Mesendoderm (in vitro differentiated cells): ENCODE measurements around the gene ZNF57.

ENCODE experiments used
- DNase-seq: peaks from one replicate; pipeline ENCODE4 v3.0.0; 2013
- H2AK5ac ChIP-seq: 2 replicates; pipeline ENCODE4 v1.6.1; 2013; ENCODE audit warnings: low read length, inconsistent platforms
- H2BK120ac ChIP-seq: 2 replicates; pipeline ENCODE4 v1.6.1; 2013; ENCODE audit warnings: low read depth, mild to moderate bottlenecking, low read length, moderate library complexity, mixed read lengths
- H2BK15ac ChIP-seq: replicated peaks from 2 replicates; pipeline ENCODE4 v1.6.1; 2013; ENCODE audit warnings: low read depth, mild to moderate bottlenecking, moderate library complexity
- H2BK5ac ChIP-seq: 2 replicates; pipeline ENCODE4 v1.6.1; 2013; ENCODE audit warnings: low read length, inconsistent platforms
- H3K18ac ChIP-seq: 2 replicates; pipeline ENCODE4 v1.6.1; 2013; ENCODE audit warnings: mild to moderate bottlenecking, low read length, mixed read lengths
- H3K23ac ChIP-seq: one replicate; pipeline ENCODE4 v1.6.1; 2013; ENCODE audit warnings: low read length
- H3K27ac ChIP-seq: 2 replicates; pipeline ENCODE4 v1.5.1; 2013; ENCODE audit warnings: low read depth, mild to moderate bottlenecking, inconsistent platforms, low read length, moderate library complexity
- H3K27me3 ChIP-seq: 2 replicates; pipeline ENCODE4 v1.6.1; 2013; ENCODE audit warnings: low read length, control low read depth, mild to moderate bottlenecking, inconsistent platforms; ENCODE audit not compliant: insufficient read depth, poor library complexity
- H3K36me3 ChIP-seq: 2 replicates; pipeline ENCODE4 v1.6.1; 2013; ENCODE audit warnings: low read length, inconsistent platforms; ENCODE audit not compliant: control insufficient read depth, insufficient read depth
- H3K4ac ChIP-seq: one replicate; pipeline ENCODE4 v1.6.1; 2013; ENCODE audit warnings: low read depth, mild to moderate bottlenecking, low read length, moderate library complexity
- H3K4me1 ChIP-seq: 2 replicates; pipeline ENCODE4 v1.6.1; 2013; ENCODE audit warnings: low read depth, low read length, inconsistent platforms; ENCODE audit not compliant: control insufficient read depth
- H3K4me2 ChIP-seq: 2 replicates; pipeline ENCODE4 v1.6.1; 2013; ENCODE audit warnings: low read length
- H3K4me3 ChIP-seq: 2 replicates; pipeline ENCODE4 v1.5.1; 2013; ENCODE audit warnings: mild to moderate bottlenecking, low read length
- H3K56ac ChIP-seq: one replicate; pipeline ENCODE4 v1.6.1; 2013; ENCODE audit warnings: low read length
- H3K79me1 ChIP-seq: 2 replicates; pipeline ENCODE4 v1.6.1; 2013; ENCODE audit warnings: low read length, inconsistent platforms
- H3K79me2 ChIP-seq: 2 replicates; pipeline ENCODE4 v1.6.1; 2013; ENCODE audit warnings: mild to moderate bottlenecking, low read length; ENCODE audit not compliant: control insufficient read depth, insufficient read depth
- H3K9ac ChIP-seq: 2 replicates; pipeline ENCODE4 v1.6.1; 2013; ENCODE audit warnings: low read length, inconsistent platforms
- H4K5ac ChIP-seq: one replicate; pipeline ENCODE4 v1.6.1; 2013; ENCODE audit warnings: low read length
- H4K8ac ChIP-seq: one replicate; pipeline ENCODE4 v1.6.1; 2013; ENCODE audit warnings: low read depth, mild to moderate bottlenecking, control low read depth, low read length, moderate library complexity
- WGBS: extraction: QIAGEN DNeasy Blood & Tissue Kit; methylation state at CpG from one replicate; pipeline ENCODE4 v1.1.7; 2013; ENCODE audit warnings: low lambda C conversion rate, missing lambda C conversion rate; ENCODE audit not compliant: insufficient coverage; ENCODE audit errors: extremely low coverage; 5-methylcytosine and 5-hydroxymethylcytosine counted together

The ZNF57 gene

GRCh38 chr19:2905918-2906519 lies 5.3 kb downstream of the ZNF57 start:
- Histone ChIP-seq H3K23ac (no peak overlapping the region), H3K9ac (no peak overlapping the region), H3K27me3 (no peaks in the 10 kb centered on the region), H2AK5ac (no peak overlapping the region), H3K79me2 (peaks cover 5% of the 10 kb centered on the region), H3K79me1 (peaks cover 11% of the 10 kb centered on the region), H2BK5ac (no peak overlapping the region), H3K36me3 (no peaks in the 10 kb centered on the region), H2BK15ac (no peak overlapping the region), H3K4me3 (no peak overlapping the region), H3K56ac (no peak overlapping the region), H3K18ac (no peak overlapping the region), H3K4me1 (no peaks in the 10 kb centered on the region), H3K27ac (no peak overlapping the region), H3K4me2 (no peak overlapping the region), H4K5ac (no peak overlapping the region), H4K8ac (no peak overlapping the region), H2BK120ac (no peak overlapping the region), H3K4ac (no peak overlapping the region)
- WGBS: no CpG with 5 or more reads among the region's 11 CpGs
- DNase-seq: no peak

- no peak overlapping the region for H4K8ac ChIP-seq
- H3K23ac ChIP-seq: no peak overlapping the region
- no peak overlapping the region for H2AK5ac ChIP-seq
- H3K4me3 ChIP-seq: no peak overlapping the region
- peaks cover 5% of the 10 kb centered on the region for H3K79me2 ChIP-seq
- no peak overlapping the region for H3K4me2 ChIP-seq
- no peaks in the 10 kb centered on the region for H3K4me1 ChIP-seq
- H3K27me3 ChIP-seq: no peaks in the 10 kb centered on the region
- WGBS: no CpG with 5 or more reads among the region's 20 CpGs
- H2BK120ac ChIP-seq: no peak overlapping the region
- H3K18ac ChIP-seq: no peak overlapping the region
- H3K56ac ChIP-seq: no peak overlapping the region
- DNase-seq: no peak
- H3K9ac ChIP-seq: no peak overlapping the region
- H3K36me3 ChIP-seq: no peaks in the 10 kb centered on the region
- peaks cover 11% of the 10 kb centered on the region for H3K79me1 ChIP-seq
- no peak overlapping the region for H2BK5ac ChIP-seq
- H3K27ac ChIP-seq: no peak overlapping the region
- H4K5ac ChIP-seq: no peak overlapping the region
- no peak overlapping the region for H3K4ac ChIP-seq
- no peak overlapping the region for H2BK15ac ChIP-seq
These were observed 6.0 kb downstream of the ZNF57 start for GRCh38 chr19:2906631-2907195.

- peaks cover 5% of the 10 kb centered on the region for H3K36me3 ChIP-seq
- H3K18ac ChIP-seq: no peak overlapping the region
- no peak overlapping the region for H3K4me3 ChIP-seq
- H3K79me2 ChIP-seq: no peaks in the 10 kb centered on the region
- H3K9ac ChIP-seq: no peak overlapping the region
- no CpG with 5 or more reads among the region's 5 CpGs for WGBS
- H4K8ac ChIP-seq: no peak overlapping the region
- H4K5ac ChIP-seq: no peak overlapping the region
- no peaks in the 10 kb centered on the region for H3K27me3 ChIP-seq
- no peak overlapping the region for H3K4ac ChIP-seq
- H3K23ac ChIP-seq: no peak overlapping the region
- no peak for DNase-seq
- no peak overlapping the region for H2BK15ac ChIP-seq
- no peak overlapping the region for H3K27ac ChIP-seq
- H2BK5ac ChIP-seq: no peak overlapping the region
- no peak overlapping the region for H3K56ac ChIP-seq
- H3K4me2 ChIP-seq: no peak overlapping the region
- peaks cover 2% of the 10 kb centered on the region for H3K79me1 ChIP-seq
- H2BK120ac ChIP-seq: no peak overlapping the region
- H2AK5ac ChIP-seq: no peak overlapping the region
- no peaks in the 10 kb centered on the region for H3K4me1 ChIP-seq
These were observed 11.6 kb downstream of the ZNF57 start for GRCh38 chr19:2912306-2912705.

- no peaks in the 10 kb centered on the region for H3K27me3 ChIP-seq
- H2BK15ac ChIP-seq: no peak overlapping the region
- H3K27ac ChIP-seq: no peak overlapping the region
- H3K4ac ChIP-seq: no peak overlapping the region
- no peak for DNase-seq
- H2AK5ac ChIP-seq: no peak overlapping the region
- H3K36me3 ChIP-seq: peaks cover 11% of the 10 kb centered on the region
- peaks cover 2% of the 10 kb centered on the region for H3K79me1 ChIP-seq
- no peak overlapping the region for H3K56ac ChIP-seq
- H2BK5ac ChIP-seq: no peak overlapping the region
- H3K4me2 ChIP-seq: no peak overlapping the region
- WGBS: no CpG with 5 or more reads among the region's 16 CpGs
- H4K8ac ChIP-seq: no peak overlapping the region
- H3K4me1 ChIP-seq: no peaks in the 10 kb centered on the region
- H3K23ac ChIP-seq: no peak overlapping the region
- no peak overlapping the region for H3K18ac ChIP-seq
- no peak overlapping the region for H3K9ac ChIP-seq
- no peaks in the 10 kb centered on the region for H3K79me2 ChIP-seq
- H4K5ac ChIP-seq: no peak overlapping the region
- no peak overlapping the region for H2BK120ac ChIP-seq
- peak overlapping the region; percentile 46 for H3K4me3 ChIP-seq
These were observed 16.8 kb downstream of the ZNF57 start for GRCh38 chr19:2917275-2918184.

- Histone ChIP-seq H3K4me1 (no peaks in the 10 kb centered on the region), H3K36me3 (peaks cover under 1% of the 10 kb centered on the region), H4K5ac (no peak overlapping the region), H3K4ac (no peak overlapping the region), H4K8ac (no peak overlapping the region), H2AK5ac (no peak overlapping the region), H3K23ac (no peak overlapping the region), H2BK15ac (no peak overlapping the region), H3K27me3 (no peaks in the 10 kb centered on the region), H3K79me1 (no peaks in the 10 kb centered on the region), H3K4me3 (no peak overlapping the region), H3K79me2 (no peaks in the 10 kb centered on the region), H3K18ac (no peak overlapping the region), H2BK120ac (no peak overlapping the region), H3K9ac (no peak overlapping the region), H3K56ac (no peak overlapping the region), H3K4me2 (no peak overlapping the region), H3K27ac (no peak overlapping the region), H2BK5ac (no peak overlapping the region)
- peak; percentile 89 for DNase-seq
- WGBS: no CpG with 5 or more reads among the region's 5 CpGs
These were observed 22.3 kb downstream of the ZNF57 start for GRCh38 chr19:2922987-2923386.
